HUDEP-2 (cell line): ENCODE measurements around the gene ITGAV.

Experiments
- DNase-seq, 76 experiments: peaks; one replicate each; lab custom pipeline; 2025; ENCODE audit not compliant: unreplicated experiment in 76 of 76; lab: John Stamatoyannopoulos, UW

Gene ITGAV

GRCh38 chr2:186659383-186659782, 69.5 kb downstream of the ITGAV start:
- no peak for DNase-seq

DNA sequence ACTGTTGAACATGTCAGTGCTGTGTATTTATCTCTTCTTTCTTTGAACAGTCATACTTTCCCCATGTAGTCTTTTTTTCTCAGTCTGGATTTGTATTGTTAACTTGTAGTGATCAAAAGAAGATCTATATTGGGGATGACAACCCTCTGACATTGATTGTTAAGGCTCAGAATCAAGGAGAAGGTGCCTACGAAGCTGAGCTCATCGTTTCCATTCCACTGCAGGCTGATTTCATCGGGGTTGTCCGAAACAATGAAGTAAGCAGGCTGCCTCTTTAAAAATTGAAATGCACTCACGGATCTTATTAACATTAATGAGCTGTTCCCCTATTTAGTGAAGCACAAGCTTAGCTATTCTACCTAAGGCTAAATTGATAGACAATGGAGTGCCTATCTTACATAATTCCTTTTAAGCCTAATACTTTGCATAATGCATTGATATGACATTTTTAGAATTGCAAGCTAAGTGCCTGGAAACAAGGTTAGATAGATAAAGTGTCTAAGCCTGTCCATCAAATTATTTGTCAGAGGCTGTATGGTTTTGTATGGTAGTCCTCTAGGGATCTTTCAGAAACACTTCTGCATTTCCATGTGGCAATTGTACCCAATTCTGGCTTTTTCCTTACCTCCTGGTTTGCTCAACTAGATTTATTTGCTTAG, 74.7 kb downstream of the ITGAV start:
- no peak for DNase-seq

- no peak for DNase-seq
Measured at GRCh38 chr2:186669146-186669545, 79.3 kb downstream of the ITGAV start.

DNA sequence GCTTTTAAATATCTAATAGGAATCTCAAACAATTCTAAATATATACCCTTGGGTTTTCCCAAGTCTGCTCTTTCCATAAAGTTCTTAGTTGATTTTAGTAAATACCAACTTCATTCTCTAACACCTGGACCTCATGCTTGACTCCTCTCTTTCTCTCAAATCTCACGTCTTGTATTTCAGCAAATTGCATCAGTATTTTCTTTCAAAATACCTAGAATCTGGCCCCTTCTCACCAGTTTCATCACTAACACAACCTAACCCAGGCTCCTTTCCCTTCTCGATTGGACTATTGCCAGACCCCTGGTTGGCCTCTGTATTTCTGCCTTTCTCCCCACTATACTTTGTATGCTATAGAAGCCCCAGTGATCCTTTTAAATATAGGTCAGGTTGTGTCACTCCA, 81.0 kb downstream of the ITGAV start:
- DNase-seq, result no peak

GRCh38 chr2:186675380-186675779, 85.5 kb downstream of the ITGAV start:
- no peak for DNase-seq

GRCh38 chr2:186683341-186683740, 93.5 kb downstream of the ITGAV start:
- no peak for DNase-seq

DNA sequence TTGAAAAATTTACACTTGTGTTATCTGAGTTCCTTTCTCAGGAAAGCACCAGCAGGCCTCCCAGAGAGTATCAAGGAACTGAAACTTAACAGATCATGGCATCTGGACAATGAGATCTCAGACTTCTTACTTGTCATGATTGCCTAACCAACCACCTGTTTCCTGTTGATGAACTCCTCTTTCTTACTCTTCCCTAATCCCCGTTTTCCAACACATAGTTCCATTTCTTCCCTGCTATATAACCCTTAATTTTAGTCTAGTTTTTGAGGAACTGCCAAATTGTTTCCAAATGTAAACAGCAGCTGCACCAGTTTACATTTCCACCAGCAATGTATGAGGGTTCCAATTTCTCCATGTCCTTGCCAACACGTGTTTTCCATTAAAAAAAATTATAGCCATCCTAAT, 98.0 kb downstream of the ITGAV start:
- DNase-seq, result no peak

DNA sequence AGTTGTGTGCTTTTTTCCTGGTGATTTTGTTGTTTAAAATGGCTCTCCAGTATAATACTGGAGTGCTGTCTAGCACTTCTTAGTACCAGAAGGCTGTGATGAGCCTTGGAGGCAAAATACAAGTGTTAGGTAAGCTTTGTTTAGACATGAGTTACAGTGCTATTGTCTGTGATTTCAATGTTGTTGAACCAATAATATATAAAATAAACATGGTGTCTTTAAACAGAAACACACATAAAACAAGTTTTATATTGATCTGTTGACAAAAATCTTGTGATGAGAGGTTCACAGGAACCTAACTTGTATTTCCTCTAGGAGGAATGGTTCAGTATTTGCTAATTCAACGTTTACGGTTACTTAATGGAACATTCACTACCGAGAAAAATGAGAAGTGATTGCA, 99.0 kb downstream of the ITGAV start:
- DNase-seq, result no peak

DNA sequence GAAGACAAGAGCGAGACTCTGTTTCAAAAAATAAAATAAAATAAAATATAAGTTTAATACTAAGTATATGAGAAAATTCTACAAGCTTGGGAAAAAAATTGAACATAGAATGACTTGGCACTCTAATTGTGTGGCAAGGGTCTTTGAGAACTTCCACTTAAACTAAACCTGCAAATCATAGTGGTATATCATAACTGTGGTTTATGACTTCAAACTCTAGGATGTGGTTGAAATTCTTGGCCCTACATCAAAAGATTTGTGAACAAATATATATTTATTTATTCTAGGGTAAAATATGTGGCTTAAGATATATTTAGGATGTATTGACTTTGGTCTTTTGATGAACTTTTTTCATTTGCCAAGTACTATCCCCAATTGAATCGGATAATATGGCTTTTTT, 100.9 kb downstream of the ITGAV start:
- no peak for DNase-seq

DNA sequence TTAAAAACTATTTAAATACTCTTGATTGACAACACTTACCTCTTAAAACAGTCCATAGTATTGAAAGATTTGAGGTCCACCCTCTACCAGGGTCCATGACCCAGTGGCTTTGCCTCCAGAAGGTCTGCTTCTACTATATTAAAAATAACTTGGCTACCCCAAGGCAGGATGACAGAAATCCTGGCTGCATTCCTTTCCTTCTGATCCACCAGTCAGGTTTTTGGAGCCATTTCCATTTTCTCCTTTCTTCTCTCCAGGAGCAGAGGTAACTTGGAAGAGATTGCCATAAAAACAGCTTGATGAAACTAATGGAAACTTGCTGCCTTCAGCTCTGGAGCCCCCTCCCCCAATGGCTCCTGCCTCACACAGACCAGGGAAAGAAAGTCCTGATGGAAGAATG, 101.4 kb downstream of the ITGAV start:
- no peak for DNase-seq

DNA sequence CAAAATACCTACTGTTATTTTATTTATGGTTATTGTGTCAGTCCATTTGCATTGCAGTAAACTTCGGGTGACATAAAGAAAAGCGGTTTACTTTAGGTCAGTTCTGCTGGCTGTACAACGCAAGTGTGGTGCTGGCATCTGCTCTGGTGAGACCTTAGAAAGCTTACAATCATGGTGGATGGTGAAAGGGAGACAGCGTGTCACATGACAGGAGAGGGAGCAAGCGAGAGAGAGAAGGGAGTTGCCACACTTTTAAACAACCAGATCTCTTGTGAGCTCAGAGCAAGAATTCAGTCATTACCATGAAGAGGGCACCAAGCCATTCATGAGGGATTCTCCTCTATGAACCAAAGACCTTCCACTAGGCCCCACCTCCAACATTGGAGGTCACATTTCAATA, 102.0 kb downstream of the ITGAV start:
- DNase-seq, result no peak

GRCh38 chr2:186693446-186693832, 103.6 kb downstream of the ITGAV start:
- no peak for DNase-seq

GRCh38 chr2:186695081-186695756, 105.4 kb downstream of the ITGAV start:
- no peak for DNase-seq

DNA sequence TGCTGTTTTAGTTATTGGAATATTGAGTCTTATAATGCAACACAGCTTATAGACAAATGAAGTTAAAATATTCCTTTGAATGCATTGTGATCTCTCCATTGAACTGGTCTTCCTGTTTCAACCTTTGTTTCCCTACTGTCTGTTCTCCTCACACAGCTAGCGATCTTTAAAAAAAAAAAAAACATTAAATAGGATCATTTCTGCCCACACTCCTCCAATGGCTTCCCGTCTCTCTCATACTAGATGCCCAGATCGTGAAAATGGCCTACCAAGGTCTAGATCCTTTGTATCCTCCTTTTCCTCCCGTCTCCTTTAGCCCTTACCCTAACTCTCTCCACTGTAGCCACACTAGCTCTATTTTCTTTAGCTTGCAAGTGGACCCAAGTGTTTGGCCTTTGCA, 106.4 kb downstream of the ITGAV start:
- DNase-seq, result no peak

GRCh38 chr2:186696804-186697203, 106.9 kb downstream of the ITGAV start:
- DNase-seq, result no peak

- no peak for DNase-seq
Measured at GRCh38 chr2:186697536-186697935, 107.7 kb downstream of the ITGAV start.

DNA sequence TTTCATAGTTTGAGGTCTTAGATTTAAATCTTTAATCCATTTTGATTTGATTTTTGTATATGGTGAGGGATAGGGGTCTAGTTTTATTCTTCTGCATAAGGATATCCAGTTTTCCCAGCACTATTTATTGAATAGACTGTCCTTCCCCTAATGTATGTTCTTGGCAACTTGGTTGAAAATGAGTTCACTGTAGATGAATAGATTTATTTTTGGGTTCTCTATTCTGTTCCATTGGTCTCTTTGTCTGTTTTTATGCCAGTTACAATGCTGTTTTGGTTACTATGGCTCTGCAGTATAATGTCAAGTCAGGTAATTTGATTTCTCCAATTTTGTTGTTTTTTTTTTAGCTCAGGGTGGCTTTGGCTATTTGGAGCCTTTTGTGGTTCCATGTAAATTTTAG, 109.9 kb downstream of the ITGAV start:
- no peak for DNase-seq

- DNase-seq, result no peak
Measured at GRCh38 chr2:186702006-186702405, 112.2 kb downstream of the ITGAV start.

GRCh38 chr2:186702501-186702900, 112.6 kb downstream of the ITGAV start:
- DNase-seq, result no peak

GRCh38 chr2:186704897-186705296, 115.0 kb downstream of the ITGAV start:
- no peak for DNase-seq

GRCh38 chr2:186709529-186710450, 119.9 kb downstream of the ITGAV start:
- DNase-seq, result no peak

GRCh38 chr2:186713691-186714090, 123.8 kb downstream of the ITGAV start:
- DNase-seq, result no peak
